Posterior cingulate gyrus (tissue), 11 donors: ENCODE measurements around the gene CPSF6.
"Not testable (repeated sequence)": the region's sequence is repeated elsewhere in the genome, so short reads cannot be mapped to it uniquely, and the experiment has no call there.

ENCODE experiments used
- DNase-seq, 10 donors: peaks; one replicate each; pipeline versions ENCODE4 v3.0.0 to v3.0.0-alpha.2; 2020 to 2021; ENCODE audit warnings: mixed read lengths in 3 of 10
- intact Hi-C: fragments of 100-400 bp; cut with DNase I; formaldehyde crosslinking; loops from one replicate; pipeline ENCODE4 v1.15.1; 2023

The CPSF6 gene

GRCh38 chr12:69254046-69254445 lies 14.7 kb downstream of the CPSF6 start:
- intact Hi-C loops: loop anchor here (1.0 kb wide), 1 partner anchor 100 kb away; no protein-coding TSS in a partner anchor

GRCh38 chr12:69254862-69255261 lies 15.5 kb downstream of the CPSF6 start:
- no peak for DNase-seq
- intact Hi-C loops: loop anchor here (1.0 kb wide), 1 partner anchor 101 kb away; no protein-coding TSS in a partner anchor

More at GRCh38 chr12:69254046-69254445, 14.7 kb downstream of the CPSF6 start:
- DNase-seq: no peak

GRCh38 chr12:69258655-69259054 lies 19.3 kb downstream of the CPSF6 start:
- peak in 2 of 10 donors; percentile 64 to 72 for DNase-seq
- intact Hi-C loops: no loop called here

GRCh38 chr12:69262264-69262974 lies 23.1 kb downstream of the CPSF6 start:
- intact Hi-C loops: no loop called here
- DNase-seq: no peak

- intact Hi-C loops: no loop called here
- DNase-seq: no peak
Observed at GRCh38 chr12:69265205-69265604, 25.8 kb downstream of the CPSF6 start.

- intact Hi-C loops, DNase-seq: not testable (repeated sequence)
Observed at GRCh38 chr12:69265633-69266032, 26.3 kb downstream of the CPSF6 start.

- intact Hi-C loops: no loop called here
- DNase-seq: no peak
Observed at GRCh38 chr12:69266036-69266635, 26.8 kb downstream of the CPSF6 start.

GRCh38 chr12:69269736-69270135 lies 30.4 kb downstream of the CPSF6 start:
- no peak for DNase-seq
- intact Hi-C loops: no loop called here

- no peak for DNase-seq
- intact Hi-C loops: no loop called here
Observed at GRCh38 chr12:69272511-69272910, 33.1 kb downstream of the CPSF6 start.

- intact Hi-C loops: no loop called here
Observed at GRCh38 chr12:69274861-69275260, 35.5 kb downstream of the CPSF6 start.

GRCh38 chr12:69275471-69275891 lies 36.1 kb downstream of the CPSF6 start:
- DNase-seq: no peak
- intact Hi-C loops: no loop called here

More at GRCh38 chr12:69274861-69275260, 35.5 kb downstream of the CPSF6 start:
- DNase-seq: no peak

- DNase-seq: no peak
- intact Hi-C loops: no loop called here
Observed at GRCh38 chr12:69278814-69279782, 39.7 kb downstream of the CPSF6 start.

GRCh38 chr12:69284131-69284530 lies 44.8 kb downstream of the CPSF6 start:
- intact Hi-C loops: no loop called here
- DNase-seq: peak; percentile 31 to 93 (median 66)

- intact Hi-C loops: no loop called here
- DNase-seq: no peak
Observed at GRCh38 chr12:69287556-69287955, 48.2 kb downstream of the CPSF6 start.

GRCh38 chr12:69290545-69291277 lies 51.3 kb downstream of the CPSF6 start:
- intact Hi-C loops: loop anchor here (10.0 kb wide), 1 partner anchor 294 kb away; the partner anchor contains the start of gene CCT2

GRCh38 chr12:69291278-69291593 lies 51.9 kb downstream of the CPSF6 start:
- no peak for DNase-seq
- intact Hi-C loops: loop anchor here (10.0 kb wide), 1 partner anchor 294 kb away; the partner anchor contains the start of gene CCT2

More at GRCh38 chr12:69290545-69291277, 51.3 kb downstream of the CPSF6 start:
- peak in 8 of 10 donors; percentile 21 to 94 (median 66) for DNase-seq

GRCh38 chr12:69298133-69298532 lies 58.8 kb downstream of the CPSF6 start:
- no peak for DNase-seq
- intact Hi-C loops: loop anchor here (10.0 kb wide), 1 partner anchor 287 kb away; the partner anchor contains the start of gene CCT2

GRCh38 chr12:69298947-69299346 lies 59.6 kb downstream of the CPSF6 start:
- intact Hi-C loops: loop anchor here (10.0 kb wide), 1 partner anchor 286 kb away; the partner anchor contains the start of gene CCT2
- DNase-seq: no peak

- intact Hi-C loops: no loop called here
- no peak for DNase-seq
Observed at GRCh38 chr12:69304284-69304683, 64.9 kb downstream of the CPSF6 start.

GRCh38 chr12:69309461-69309860 lies 70.1 kb downstream of the CPSF6 start:
- intact Hi-C loops: no loop called here

More at GRCh38 chr12:69309461-69309860, 70.1 kb downstream of the CPSF6 start:
- no peak for DNase-seq
